ENCODE measurements around the gene TTC4. TPM values are rescaled to one million over a fixed set of nuclear protein-coding genes. Genes with fewer than 3 reads are reported as not detected.

The TTC4 gene
- total RNA-seq, 1 donor from 2014 or later = 16.4 TPM

GRCh38 chr1:54705153-54705552, 10.5 kb upstream of the TTC4 start:
- H3K9me3 ChIP-seq = no peaks in the 10 kb centered on the region
- TF ChIP-seq CTCF (IDR thresholded peaks at IDR 0.05) = no peak
- intact Hi-C loops (cut with DNase I) = no loop called here
- ATAC-seq (no peak), DNase-seq (no peak)
- no peaks in the 10 kb centered on the region for H3K27me3 ChIP-seq
- H3K27ac ChIP-seq = no peak overlapping the region
- no peaks in the 10 kb centered on the region for H3K4me1 ChIP-seq
- H3K36me3 ChIP-seq = no peaks in the 10 kb centered on the region
- no peak overlapping the region for H3K4me3 ChIP-seq

- ATAC-seq (no peak), DNase-seq (no peak)
- intact Hi-C loops (cut with DNase I) = no loop called here
- no peaks in the 10 kb centered on the region for H3K4me1 ChIP-seq
- no peaks in the 10 kb centered on the region for H3K27me3 ChIP-seq
- H3K4me3 ChIP-seq = no peak overlapping the region
- H3K9me3 ChIP-seq = no peaks in the 10 kb centered on the region
- H3K36me3 ChIP-seq = no peaks in the 10 kb centered on the region
- no peak overlapping the region for H3K27ac ChIP-seq
- no peak for TF ChIP-seq CTCF (IDR thresholded peaks at IDR 0.05)
Observed at GRCh38 chr1:54706419-54706818, 9.2 kb upstream of the TTC4 start.

- no peaks in the 10 kb centered on the region for H3K36me3 ChIP-seq
- ATAC-seq (no peak), DNase-seq (no peak)
- H3K27me3 ChIP-seq = no peaks in the 10 kb centered on the region
- intact Hi-C loops (cut with DNase I) = no loop called here
- no peak overlapping the region for H3K4me3 ChIP-seq
- no peaks in the 10 kb centered on the region for H3K4me1 ChIP-seq
- no peak for TF ChIP-seq CTCF (IDR thresholded peaks at IDR 0.05)
- no peaks in the 10 kb centered on the region for H3K9me3 ChIP-seq
- H3K27ac ChIP-seq = no peak overlapping the region
Observed at GRCh38 chr1:54708385-54708784, 7.3 kb upstream of the TTC4 start.

- no peak for DNase-seq
- TF ChIP-seq CTCF (IDR thresholded peaks at IDR 0.05) = no peak
- Histone ChIP-seq H3K36me3 (no peaks in the 10 kb centered on the region), H3K27ac (no peak overlapping the region), H3K27me3 (no peaks in the 10 kb centered on the region), H3K9me3 (no peaks in the 10 kb centered on the region), H3K4me3 (no peak overlapping the region), H3K4me1 (no peaks in the 10 kb centered on the region)
- ATAC-seq = no peak
- intact Hi-C loops (cut with DNase I) = no loop called here
Observed at GRCh38 chr1:54709547-54710292, 5.9 kb upstream of the TTC4 start.

GRCh38 chr1:54710434-54710833, 5.2 kb upstream of the TTC4 start:
- no peaks in the 10 kb centered on the region for H3K4me1 ChIP-seq
- no peaks in the 10 kb centered on the region for H3K27me3 ChIP-seq
- ATAC-seq (no peak), DNase-seq (no peak)
- no peaks in the 10 kb centered on the region for H3K9me3 ChIP-seq
- no peak for TF ChIP-seq CTCF (IDR thresholded peaks at IDR 0.05)
- no peaks in the 10 kb centered on the region for H3K36me3 ChIP-seq
- H3K4me3 ChIP-seq = no peak overlapping the region
- intact Hi-C loops (cut with DNase I) = no loop called here
- no peak overlapping the region for H3K27ac ChIP-seq

- no peak overlapping the region for H3K27ac ChIP-seq
- no peak for DNase-seq
- TF ChIP-seq CTCF (IDR thresholded peaks at IDR 0.05) = no peak
- H3K36me3 ChIP-seq = no peaks in the 10 kb centered on the region
- no peaks in the 10 kb centered on the region for H3K27me3 ChIP-seq
- no peaks in the 10 kb centered on the region for H3K4me1 ChIP-seq
- no peaks in the 10 kb centered on the region for H3K9me3 ChIP-seq
- H3K4me3 ChIP-seq = no peak overlapping the region
- no peak for ATAC-seq
- intact Hi-C loops (cut with DNase I) = no loop called here
Observed at GRCh38 chr1:54710841-54711240, 4.8 kb upstream of the TTC4 start.
